WTC11 (cell line): ENCODE measurements around the gene GRIA4. TPM values are rescaled to one million over a fixed set of nuclear protein-coding genes. Genes with fewer than 3 reads are reported as not detected.
A peak's percentile ranks its signal among the peaks of the same experiment; 100 is the strongest.

ENCODE experiments used
- ATAC-seq: fragments of 200-7000 bp; cut with Tn5 transposase; 2 replicates; pipeline ENCODE4 v1.10.0; 2021; ENCODE audit warnings: mild to moderate bottlenecking, moderate library complexity
- CTCF ChIA-PET: fragments of 300-600 bp; sonication (Branson Sonifier 250); formaldehyde crosslinking; loops from one replicate; lab custom pipeline; 2021; ENCODE audit warnings: antibody characterized with exemption; lab: Charles Lee
- POLR2A ChIA-PET: fragments of 350-600 bp; sonication (Branson Sonifier 250); formaldehyde crosslinking; loops from one replicate; lab custom pipeline; 2021; ENCODE audit warnings: antibody characterized with exemption; lab: Charles Lee
- DNase-seq: peaks from one replicate; pipeline ENCODE4 v3.0.0; 2021; ENCODE audit warnings: low spot score
- H3K27ac Mint-ChIP-seq: 2 replicates; pipeline ENCODE4 v1.8.0; 2021; ENCODE audit warnings: mixed read lengths
- H3K27me3 Mint-ChIP-seq: 2 replicates; pipeline ENCODE4 v1.8.0; 2021; ENCODE audit warnings: low read depth, mild to moderate bottlenecking, moderate library complexity, mixed read lengths
- H3K36me3 Mint-ChIP-seq: 2 replicates; pipeline ENCODE4 v1.8.0; 2021; ENCODE audit warnings: mixed read lengths
- H3K4me1 Mint-ChIP-seq: 2 replicates; pipeline ENCODE4 v1.8.0; 2022; ENCODE audit warnings: mixed read lengths
- H3K4me3 Mint-ChIP-seq: 2 replicates; pipeline ENCODE4 v1.8.0; 2021; ENCODE audit warnings: mild to moderate bottlenecking, moderate library complexity, mixed read lengths
- H3K9me3 Mint-ChIP-seq: 2 replicates; pipeline ENCODE4 v1.8.0; 2021; ENCODE audit warnings: mixed read lengths
- CREB1 ChIP-seq: sonication (generic); formaldehyde crosslinking; IDR thresholded peaks from 2 replicates; pipeline ENCODE4 v1.8.0; 2023; ENCODE audit warnings: mild to moderate bottlenecking, missing genetic modification reagents
- EMX1 ChIP-seq: fragments of 250-450 bp; sonication (Bioruptor Pico); IDR thresholded peaks from 2 replicates; pipeline ENCODE4 v1.8.0; 2021; ENCODE audit warnings: mild to moderate bottlenecking
- FOXJ3 ChIP-seq: sonication (generic); formaldehyde crosslinking; IDR thresholded peaks from 2 replicates; pipeline ENCODE4 v1.9.0; 2021; ENCODE audit warnings: missing genetic modification reagents, mild to moderate bottlenecking, borderline replicate concordance
- FOXK1 ChIP-seq: sonication (generic); formaldehyde crosslinking; IDR thresholded peaks from 2 replicates; pipeline ENCODE4 v1.8.0; 2022; ENCODE audit warnings: mild to moderate bottlenecking, moderate library complexity, missing genetic modification reagents
- GTF2I ChIP-seq: fragments of 250-450 bp; sonication (Bioruptor Pico); conservative IDR thresholded peaks from 2 replicates; pipeline ENCODE4 v1.4.0; 2021; ENCODE audit warnings: mild to moderate bottlenecking
- KAT7 ChIP-seq: sonication (generic); formaldehyde crosslinking; IDR thresholded peaks from 2 replicates; pipeline ENCODE4 v1.8.1; 2023; ENCODE audit warnings: missing genetic modification reagents, mild to moderate bottlenecking, borderline replicate concordance
- MXD4 ChIP-seq: fragments of 250-450 bp; sonication (Bioruptor Pico); IDR thresholded peaks from 2 replicates; pipeline ENCODE4 v1.8.0; 2021; ENCODE audit warnings: mild to moderate bottlenecking, moderate library complexity, borderline replicate concordance
- NR2C2 ChIP-seq: sonication (generic); formaldehyde crosslinking; IDR thresholded peaks from 2 replicates; pipeline ENCODE4 v1.8.0; 2022; ENCODE audit warnings: mild to moderate bottlenecking, missing genetic modification reagents
- RORB ChIP-seq: fragments of 250-450 bp; sonication (Bioruptor Pico); IDR thresholded peaks from 2 replicates; pipeline ENCODE4 v1.9.0; 2021; ENCODE audit warnings: mild to moderate bottlenecking
- TCF7 ChIP-seq: sonication (generic); formaldehyde crosslinking; IDR thresholded peaks from 2 replicates; pipeline ENCODE4 v1.8.0; 2022; ENCODE audit warnings: mild to moderate bottlenecking, low read depth, missing genetic modification reagents, moderate library complexity
- TEAD4 ChIP-seq: sonication (generic); formaldehyde crosslinking; IDR thresholded peaks from 2 replicates; pipeline ENCODE4 v1.8.0; 2022; ENCODE audit warnings: mild to moderate bottlenecking, missing genetic modification reagents
- TP53 ChIP-seq: sonication (generic); formaldehyde crosslinking; IDR thresholded peaks from 2 replicates; pipeline ENCODE4 v1.8.1; 2023; ENCODE audit warnings: mild to moderate bottlenecking, missing genetic modification reagents
- ZNF219 ChIP-seq: sonication (generic); formaldehyde crosslinking; IDR thresholded peaks from 2 replicates; pipeline ENCODE4 v1.8.0; 2023; ENCODE audit warnings: missing genetic modification reagents, mild to moderate bottlenecking, borderline replicate concordance
- ZNF232 ChIP-seq: sonication (generic); formaldehyde crosslinking; IDR thresholded peaks from 2 replicates; pipeline ENCODE4 v1.8.0; 2022; ENCODE audit warnings: mild to moderate bottlenecking, missing genetic modification reagents
- ZNF396 ChIP-seq: fragments of 250-450 bp; sonication (Bioruptor Pico); IDR thresholded peaks from 2 replicates; pipeline ENCODE4 v1.8.0; 2021; ENCODE audit warnings: mild to moderate bottlenecking, moderate library complexity, borderline replicate concordance
- ZNF423 ChIP-seq: fragments of 250-450 bp; sonication (Bioruptor Pico); IDR thresholded peaks from 2 replicates; pipeline ENCODE4 v2.1.2; 2022; ENCODE audit warnings: mild to moderate bottlenecking, moderate library complexity
- total RNA-seq: library from RNA; stranded (reverse); gene quantifications from 3 replicates; pipeline ENCODE4 v1.2.3, GENCODE V29; 2021
- TF ChIP-seq, protein P1 (sequence below): sonication (generic); formaldehyde crosslinking; IDR thresholded peaks from 2 replicates; pipeline ENCODE4 v1.8.1; 2022; ENCODE audit warnings: low read depth, mild to moderate bottlenecking, moderate library complexity, missing genetic modification reagents, borderline replicate concordance
- TF ChIP-seq, protein P2 (sequence below): fragments of 250-450 bp; sonication (Bioruptor Pico); IDR thresholded peaks from 2 replicates; pipeline ENCODE4 v1.9.0; 2021; ENCODE audit warnings: mild to moderate bottlenecking
- TF ChIP-seq, protein P3 (sequence below): fragments of 250-450 bp; sonication (Bioruptor Pico); conservative IDR thresholded peaks from 2 replicates; pipeline ENCODE4 v1.9.0; 2021; ENCODE audit warnings: mild to moderate bottlenecking
- TF ChIP-seq, protein P4 (sequence below): sonication (generic); formaldehyde crosslinking; IDR thresholded peaks from 2 replicates; pipeline ENCODE4 v1.8.0; 2022; ENCODE audit warnings: mild to moderate bottlenecking, missing genetic modification reagents
- TF ChIP-seq, protein P5 (sequence below): sonication (generic); formaldehyde crosslinking; IDR thresholded peaks from 2 replicates; pipeline ENCODE4 v1.8.0; 2022; ENCODE audit warnings: mild to moderate bottlenecking, missing genetic modification reagents
- TF ChIP-seq, protein P6 (sequence below): fragments of 250-450 bp; sonication (Bioruptor Pico); IDR thresholded peaks from 2 replicates; pipeline ENCODE4 v1.9.0; 2021; ENCODE audit warnings: moderate library complexity, mild to moderate bottlenecking, inconsistent platforms, borderline replicate concordance
- TF ChIP-seq, protein P7 (sequence below): sonication (generic); formaldehyde crosslinking; IDR thresholded peaks from 2 replicates; pipeline ENCODE4 v1.8.1; 2022; ENCODE audit warnings: mild to moderate bottlenecking, missing genetic modification reagents, moderate library complexity, borderline replicate concordance

Gene GRIA4
- total RNA-seq, 1 experiment from 2014 or later: 11.4 TPM

DNA sequence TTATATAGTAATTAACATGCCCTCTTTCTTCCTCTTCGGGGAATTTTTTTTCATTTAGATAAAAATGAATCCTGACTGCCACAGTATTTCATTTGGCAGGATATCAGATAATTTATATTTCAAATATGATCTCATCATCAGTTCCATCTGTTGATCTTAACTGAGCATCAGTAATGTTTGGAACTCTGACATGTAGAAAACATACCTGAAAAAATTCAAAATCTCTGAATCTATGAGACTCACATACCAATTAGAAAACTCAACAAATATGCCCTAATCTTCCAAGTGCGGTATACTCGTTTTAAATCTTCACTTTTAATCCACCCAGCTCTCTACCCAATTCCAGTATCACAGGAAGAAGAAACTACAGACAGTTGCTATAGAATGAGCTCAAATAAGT is 250.2 kb downstream of the GRIA4 start (continued):
- TF ChIP-seq ZNF396 (CRISPR knock-in tag) (no peak), MXD4 (CRISPR knock-in tag) (no peak), TP53 (CRISPR knock-in tag) (no peak), TCF7 (no peak)
- TF ChIP-seq, protein P1, sequence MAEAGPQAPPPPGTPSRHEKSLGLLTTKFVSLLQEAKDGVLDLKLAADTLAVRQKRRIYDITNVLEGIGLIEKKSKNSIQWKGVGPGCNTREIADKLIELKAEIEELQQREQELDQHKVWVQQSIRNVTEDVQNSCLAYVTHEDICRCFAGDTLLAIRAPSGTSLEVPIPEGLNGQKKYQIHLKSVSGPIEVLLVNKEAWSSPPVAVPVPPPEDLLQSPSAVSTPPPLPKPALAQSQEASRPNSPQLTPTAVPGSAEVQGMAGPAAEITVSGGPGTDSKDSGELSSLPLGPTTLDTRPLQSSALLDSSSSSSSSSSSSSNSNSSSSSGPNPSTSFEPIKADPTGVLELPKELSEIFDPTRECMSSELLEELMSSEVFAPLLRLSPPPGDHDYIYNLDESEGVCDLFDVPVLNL (CRISPR knock-in tag): no peak
- TF ChIP-seq, protein P2, sequence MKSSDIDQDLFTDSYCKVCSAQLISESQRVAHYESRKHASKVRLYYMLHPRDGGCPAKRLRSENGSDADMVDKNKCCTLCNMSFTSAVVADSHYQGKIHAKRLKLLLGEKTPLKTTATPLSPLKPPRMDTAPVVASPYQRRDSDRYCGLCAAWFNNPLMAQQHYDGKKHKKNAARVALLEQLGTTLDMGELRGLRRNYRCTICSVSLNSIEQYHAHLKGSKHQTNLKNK (CRISPR knock-in tag): no peak
- TF ChIP-seq, all 79 proteins: peak for 0

DNA sequence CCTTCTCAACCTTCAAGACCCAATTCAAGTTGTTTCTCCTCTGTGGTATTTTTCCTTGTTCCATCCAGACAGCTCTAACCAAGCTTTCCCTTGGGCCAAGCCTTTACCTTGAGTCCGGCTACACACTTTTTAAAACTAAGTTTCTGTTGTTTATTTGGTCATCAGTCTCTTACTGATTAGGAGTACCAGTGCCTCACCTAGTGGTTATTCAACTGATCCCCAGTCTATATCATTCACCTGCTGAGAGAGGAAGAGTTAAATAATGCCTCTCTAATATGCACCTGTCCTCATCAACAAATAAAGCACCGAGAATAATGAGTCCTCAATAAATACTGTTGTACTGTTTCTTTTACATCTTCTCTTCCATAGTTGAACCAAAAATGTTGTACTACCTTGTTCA is 251.4 kb downstream of the GRIA4 start:
- DNase-seq: no peak
- Mint-ChIP-seq H3K9me3 (no peaks in the 10 kb centered on the region), H3K4me3 (no peak overlapping the region), H3K36me3 (no peaks in the 10 kb centered on the region), H3K27me3 (no peaks in the 10 kb centered on the region), H3K4me1 (peaks cover 13% of the 10 kb centered on the region), H3K27ac (no peak overlapping the region)
- CTCF ChIA-PET: interaction anchor here (0.7 to 3.2 kb wide), 3 partner anchors 9 to 1605 kb away, joined by 3 to 10 read pairs (median 3); no protein-coding TSS in a partner anchor
- ATAC-seq: peak; percentile 72
- POLR2A ChIA-PET: no interaction called here
- TF ChIP-seq, protein P3, sequence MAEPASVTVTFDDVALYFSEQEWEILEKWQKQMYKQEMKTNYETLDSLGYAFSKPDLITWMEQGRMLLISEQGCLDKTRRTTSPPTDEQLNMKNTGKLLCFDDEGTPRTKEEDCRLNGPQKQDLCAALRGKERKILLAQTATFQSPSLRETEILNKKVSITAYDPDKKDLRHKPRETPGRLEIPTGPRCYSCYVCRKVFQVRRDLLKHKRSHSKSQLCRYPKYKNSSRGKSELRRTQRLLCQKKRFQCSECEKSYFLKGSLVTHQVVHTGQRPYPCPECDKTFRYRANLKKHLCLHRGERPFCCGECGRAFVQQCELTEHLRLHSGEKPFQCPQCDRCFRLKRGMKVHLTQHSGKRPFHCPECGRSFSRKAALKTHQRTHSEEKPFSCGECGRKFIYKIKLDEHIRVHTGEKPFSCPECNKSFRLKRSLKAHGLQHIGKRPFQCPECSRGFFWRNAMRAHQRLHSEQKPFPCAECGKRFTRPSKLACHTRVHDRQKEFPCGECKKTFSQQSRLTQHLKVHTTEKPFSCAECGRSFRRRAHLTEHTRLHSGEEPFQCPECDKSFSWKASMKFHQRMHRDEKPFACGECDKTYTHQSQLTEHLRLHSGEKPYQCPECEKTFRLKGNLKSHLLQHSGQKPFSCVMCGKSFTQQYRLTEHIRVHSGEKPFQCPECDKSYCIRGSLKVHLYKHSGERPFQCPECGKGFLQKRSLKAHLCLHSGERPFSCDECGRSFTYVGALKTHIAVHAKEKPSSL: no peak
- no peak for TF ChIP-seq ZNF219 (CRISPR knock-in tag)
- no peak for TF ChIP-seq EMX1 (CRISPR knock-in tag)
- no peak for TF ChIP-seq TEAD4 (CRISPR knock-in tag)
- no peak for TF ChIP-seq FOXK1
- no peak for TF ChIP-seq ZNF423 (CRISPR knock-in tag)
- no peak for TF ChIP-seq FOXJ3 (CRISPR knock-in tag)
- no peak for TF ChIP-seq GTF2I (CRISPR knock-in tag)
- TF ChIP-seq, protein P4, sequence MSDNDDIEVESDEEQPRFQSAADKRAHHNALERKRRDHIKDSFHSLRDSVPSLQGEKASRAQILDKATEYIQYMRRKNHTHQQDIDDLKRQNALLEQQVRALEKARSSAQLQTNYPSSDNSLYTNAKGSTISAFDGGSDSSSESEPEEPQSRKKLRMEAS (CRISPR knock-in tag): no peak
- no peak for TF ChIP-seq KAT7
- TF ChIP-seq, protein P5, sequence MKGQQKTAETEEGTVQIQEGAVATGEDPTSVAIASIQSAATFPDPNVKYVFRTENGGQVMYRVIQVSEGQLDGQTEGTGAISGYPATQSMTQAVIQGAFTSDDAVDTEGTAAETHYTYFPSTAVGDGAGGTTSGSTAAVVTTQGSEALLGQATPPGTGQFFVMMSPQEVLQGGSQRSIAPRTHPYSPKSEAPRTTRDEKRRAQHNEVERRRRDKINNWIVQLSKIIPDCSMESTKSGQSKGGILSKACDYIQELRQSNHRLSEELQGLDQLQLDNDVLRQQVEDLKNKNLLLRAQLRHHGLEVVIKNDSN (CRISPR knock-in tag): no peak
- TF ChIP-seq, protein P6, sequence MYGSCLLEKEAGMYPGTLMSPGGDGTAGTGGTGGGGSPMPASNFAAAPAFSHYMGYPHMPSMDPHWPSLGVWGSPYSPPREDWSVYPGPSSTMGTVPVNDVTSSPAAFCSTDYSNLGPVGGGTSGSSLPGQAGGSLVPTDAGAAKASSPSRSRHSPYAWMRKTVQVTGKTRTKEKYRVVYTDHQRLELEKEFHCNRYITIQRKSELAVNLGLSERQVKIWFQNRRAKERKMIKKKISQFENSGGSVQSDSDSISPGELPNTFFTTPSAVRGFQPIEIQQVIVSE: no peak
- no peak for TF ChIP-seq RORB (CRISPR knock-in tag)
- no peak for TF ChIP-seq CREB1 (CRISPR knock-in tag)
- TF ChIP-seq, protein P7, sequence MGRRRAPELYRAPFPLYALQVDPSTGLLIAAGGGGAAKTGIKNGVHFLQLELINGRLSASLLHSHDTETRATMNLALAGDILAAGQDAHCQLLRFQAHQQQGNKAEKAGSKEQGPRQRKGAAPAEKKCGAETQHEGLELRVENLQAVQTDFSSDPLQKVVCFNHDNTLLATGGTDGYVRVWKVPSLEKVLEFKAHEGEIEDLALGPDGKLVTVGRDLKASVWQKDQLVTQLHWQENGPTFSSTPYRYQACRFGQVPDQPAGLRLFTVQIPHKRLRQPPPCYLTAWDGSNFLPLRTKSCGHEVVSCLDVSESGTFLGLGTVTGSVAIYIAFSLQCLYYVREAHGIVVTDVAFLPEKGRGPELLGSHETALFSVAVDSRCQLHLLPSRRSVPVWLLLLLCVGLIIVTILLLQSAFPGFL (CRISPR knock-in tag): no peak
- no peak for TF ChIP-seq ZNF232 (CRISPR knock-in tag)
- no peak for TF ChIP-seq NR2C2 (CRISPR knock-in tag)
- TF ChIP-seq, all 79 proteins: peak for 0
